ENCODE data around the gene PSMC5. TPM values are rescaled to one million over a fixed set of nuclear protein-coding genes. Genes with fewer than 3 reads are reported as not detected.

PSMC5 gene
- total and polyA plus RNA-seq, 7 donors, result 147 to 380 (median 224) TPM

GRCh38 chr17:63843910-63844677 is 16.9 kb downstream of the PSMC5 start:
- Histone ChIP-seq H3K4me1 (peaks cover 37% of the 10 kb centered on the region), H3K36me3 (ENCODE audit: insufficient read depth in 1 of 2, low read depth in 1 of 2) (no peaks in the 10 kb centered on the region), H3K27ac (peak overlapping the region; percentile 80), H3K9me3 (no peaks in the 10 kb centered on the region), H3K27me3 (ENCODE audit: insufficient read depth in 3 of 3, low read length in 2 of 3) (no peaks in the 10 kb centered on the region), H3K4me3 (peak overlapping the region; percentile 83)
- WGBS, 3 donors, result 53 to 57% (median 54%) methylated on average over 9 of the region's 9 CpGs
- intact Hi-C loops (cut with DNase I), result no loop called here
- DNase-seq, result peak in 1 of 2 donors; percentile 50
- TF ChIP-seq CTCF (IDR thresholded peaks at IDR 0.05), result no peak
- ATAC-seq, result no peak

DNA sequence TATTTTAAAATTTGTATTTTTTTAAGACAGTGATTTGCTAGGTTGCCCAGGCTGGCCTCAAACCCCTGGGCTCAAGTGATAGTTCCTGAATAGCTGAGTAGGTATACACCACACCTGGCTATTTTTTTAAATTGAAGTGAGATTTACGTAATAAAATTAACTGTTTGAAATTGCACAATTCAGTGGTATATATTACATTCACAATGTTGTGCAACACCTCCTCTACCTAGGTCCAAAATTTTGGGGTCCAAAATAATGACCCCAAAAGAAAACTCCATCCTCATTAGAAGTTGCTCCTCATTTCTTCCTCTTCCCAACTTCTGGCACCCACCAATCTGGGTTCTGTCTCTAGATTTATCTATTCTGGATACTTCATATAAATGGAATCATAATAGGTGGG is 18.3 kb downstream of the PSMC5 start:
- no peak for ATAC-seq
- no peak for TF ChIP-seq CTCF (IDR thresholded peaks at IDR 0.05)
- Histone ChIP-seq H3K4me1 (peaks cover 23% of the 10 kb centered on the region), H3K9me3 (no peaks in the 10 kb centered on the region), H3K36me3 (ENCODE audit: insufficient read depth in 1 of 2, low read depth in 1 of 2) (no peaks in the 10 kb centered on the region), H3K4me3 (no peak overlapping the region), H3K27me3 (ENCODE audit: insufficient read depth in 3 of 3, low read length in 2 of 3) (no peaks in the 10 kb centered on the region), H3K27ac (no peak overlapping the region)
- WGBS, 3 donors, result 41 to 87% (median 76%) methylated on average over 1 of the region's 1 CpG
- no peak for DNase-seq
- intact Hi-C loops (cut with DNase I), result loop anchor here in 1 of 2 donors (5.0 kb wide), 1 partner anchor 827 kb away; no protein-coding TSS in a partner anchor

GRCh38 chr17:63847525-63848249 is 20.5 kb downstream of the PSMC5 start:
- no peak for TF ChIP-seq CTCF (IDR thresholded peaks at IDR 0.05)
- H3K4me1 ChIP-seq, result peaks cover 14% of the 10 kb centered on the region
- no peaks in the 10 kb centered on the region for H3K36me3 ChIP-seq (ENCODE audit: insufficient read depth in 1 of 2, low read depth in 1 of 2)
- DNase-seq (peak in 1 of 2 donors; percentile 39), ATAC-seq (no peak)
- 82 to 100% (median 97%) methylated on average over 3 of the region's 3 CpGs for WGBS, 3 donors
- intact Hi-C loops (cut with DNase I), result loop anchor here in 1 of 2 donors (5.0 kb wide), 1 partner anchor 825 kb away; no protein-coding TSS in a partner anchor
- H3K4me3 ChIP-seq, result no peak overlapping the region
- no peaks in the 10 kb centered on the region for H3K27me3 ChIP-seq (ENCODE audit: insufficient read depth in 3 of 3, low read length in 2 of 3)
- H3K9me3 ChIP-seq, result no peaks in the 10 kb centered on the region
- H3K27ac ChIP-seq, result no peak overlapping the region

GRCh38 chr17:63848834-63849689 is 21.8 kb downstream of the PSMC5 start:
- TF ChIP-seq CTCF (IDR thresholded peaks at IDR 0.05), result peak; percentile 59
- no peaks in the 10 kb centered on the region for H3K9me3 ChIP-seq
- no peaks in the 10 kb centered on the region for H3K27me3 ChIP-seq (ENCODE audit: insufficient read depth in 3 of 3, low read length in 2 of 3)
- H3K4me3 ChIP-seq, result peak overlapping the region; percentile 61
- intact Hi-C loops (cut with DNase I), result loop anchor here in 1 of 2 donors (5.0 kb wide), 1 partner anchor 823 kb away; no protein-coding TSS in a partner anchor
- H3K27ac ChIP-seq, result peak overlapping the region; percentile 71
- peak; percentile 97 to 98 (median 97) for ATAC-seq
- peak; percentile 95 to 98 for DNase-seq
- peaks cover 9% of the 10 kb centered on the region for H3K4me1 ChIP-seq
- H3K36me3 ChIP-seq (ENCODE audit: insufficient read depth in 1 of 2, low read depth in 1 of 2), result no peaks in the 10 kb centered on the region
- 12 to 16% (median 13%) methylated on average over 82 of the region's 82 CpGs for WGBS, 3 donors

Measured in psoas muscle (tissue), 8 donors.